Measurements from ENCODE around the gene RNASE11.

RNASE11 gene

DNA sequence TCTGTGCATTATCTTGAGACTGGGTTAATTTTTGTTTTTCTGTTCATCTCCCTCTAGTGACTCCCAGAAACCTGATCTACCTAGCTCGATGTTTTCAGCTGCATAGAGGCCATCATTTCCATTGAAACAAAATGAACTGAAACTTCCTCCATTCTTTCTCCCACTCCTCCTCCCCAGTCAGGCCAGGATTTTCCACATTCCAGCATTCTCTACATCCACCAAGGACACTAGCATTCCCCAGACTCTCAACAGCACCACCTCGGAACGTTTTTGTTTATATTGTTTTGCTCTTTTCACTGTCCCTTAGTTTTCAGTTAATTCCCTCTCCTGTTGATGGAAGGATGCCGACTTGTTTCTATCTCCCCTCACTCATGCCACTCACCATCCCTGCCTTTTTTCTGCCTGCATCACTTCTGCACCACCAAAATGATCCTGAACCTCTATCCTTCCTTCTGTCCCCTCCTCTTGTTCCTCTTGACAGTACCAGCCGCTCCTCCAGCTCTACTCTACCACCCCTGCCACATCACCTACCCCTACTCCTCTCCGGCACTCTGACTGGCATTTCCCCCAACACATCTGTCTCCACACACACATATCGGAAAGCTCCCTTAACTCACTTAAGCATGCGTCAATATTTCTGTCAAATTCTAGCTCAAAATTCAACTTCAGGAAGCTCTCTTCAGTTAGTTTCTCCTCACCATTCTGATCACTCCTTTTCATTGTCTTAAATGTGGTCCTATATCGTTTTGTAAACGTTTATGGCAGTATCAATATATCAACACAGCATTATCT is 40.5 kb upstream of the RNASE11 start:
- Histone ChIP-seq H3K9me3 (ENCODE audit: control insufficient read depth, insufficient read depth, low read length) (no peaks in the 10 kb centered on the region), H4K20me1 (ENCODE audit: control insufficient read depth, insufficient read depth, low read depth, low read length) (peaks cover 5% of the 10 kb centered on the region), H3K4me1 (ENCODE audit: control insufficient read depth, low read length) (peaks cover 68% of the 10 kb centered on the region), H3K4me3 (ENCODE audit: low read length) (no peak overlapping the region), H3K36me3 (ENCODE audit: control insufficient read depth, low read length) (no peaks in the 10 kb centered on the region), H3K9me2 (replicated peaks; ENCODE audit: control insufficient read depth, low read length) (no peaks in the 10 kb centered on the region), H3F3A (ENCODE audit: control insufficient read depth, insufficient read depth) (peaks cover 10% of the 10 kb centered on the region; the same call in 1 of the 2 replicates), H3K27me3 (ENCODE audit: control insufficient read depth, low read length) (peaks cover 83% of the 10 kb centered on the region), H3K79me2 (ENCODE audit: control insufficient read depth, low read length) (no peaks in the 10 kb centered on the region), H3K27ac (ENCODE audit: low read depth, low read length) (no peak overlapping the region), H3K4me2 (ENCODE audit: low read length) (peak overlapping the region; percentile 16)
- TF ChIP-seq, protein P1, sequence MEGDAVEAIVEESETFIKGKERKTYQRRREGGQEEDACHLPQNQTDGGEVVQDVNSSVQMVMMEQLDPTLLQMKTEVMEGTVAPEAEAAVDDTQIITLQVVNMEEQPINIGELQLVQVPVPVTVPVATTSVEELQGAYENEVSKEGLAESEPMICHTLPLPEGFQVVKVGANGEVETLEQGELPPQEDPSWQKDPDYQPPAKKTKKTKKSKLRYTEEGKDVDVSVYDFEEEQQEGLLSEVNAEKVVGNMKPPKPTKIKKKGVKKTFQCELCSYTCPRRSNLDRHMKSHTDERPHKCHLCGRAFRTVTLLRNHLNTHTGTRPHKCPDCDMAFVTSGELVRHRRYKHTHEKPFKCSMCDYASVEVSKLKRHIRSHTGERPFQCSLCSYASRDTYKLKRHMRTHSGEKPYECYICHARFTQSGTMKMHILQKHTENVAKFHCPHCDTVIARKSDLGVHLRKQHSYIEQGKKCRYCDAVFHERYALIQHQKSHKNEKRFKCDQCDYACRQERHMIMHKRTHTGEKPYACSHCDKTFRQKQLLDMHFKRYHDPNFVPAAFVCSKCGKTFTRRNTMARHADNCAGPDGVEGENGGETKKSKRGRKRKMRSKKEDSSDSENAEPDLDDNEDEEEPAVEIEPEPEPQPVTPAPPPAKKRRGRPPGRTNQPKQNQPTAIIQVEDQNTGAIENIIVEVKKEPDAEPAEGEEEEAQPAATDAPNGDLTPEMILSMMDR (IDR thresholded peaks at IDR 0.05; ENCODE audit: low read depth, low read length, poor library complexity, severe bottlenecking): no peak
- no peak; the same call in 1 of the 2 replicates for TF ChIP-seq EZH2phosphoT487 (IDR thresholded peaks at IDR 0.05; ENCODE audit: borderline replicate concordance, low read length)

DNA sequence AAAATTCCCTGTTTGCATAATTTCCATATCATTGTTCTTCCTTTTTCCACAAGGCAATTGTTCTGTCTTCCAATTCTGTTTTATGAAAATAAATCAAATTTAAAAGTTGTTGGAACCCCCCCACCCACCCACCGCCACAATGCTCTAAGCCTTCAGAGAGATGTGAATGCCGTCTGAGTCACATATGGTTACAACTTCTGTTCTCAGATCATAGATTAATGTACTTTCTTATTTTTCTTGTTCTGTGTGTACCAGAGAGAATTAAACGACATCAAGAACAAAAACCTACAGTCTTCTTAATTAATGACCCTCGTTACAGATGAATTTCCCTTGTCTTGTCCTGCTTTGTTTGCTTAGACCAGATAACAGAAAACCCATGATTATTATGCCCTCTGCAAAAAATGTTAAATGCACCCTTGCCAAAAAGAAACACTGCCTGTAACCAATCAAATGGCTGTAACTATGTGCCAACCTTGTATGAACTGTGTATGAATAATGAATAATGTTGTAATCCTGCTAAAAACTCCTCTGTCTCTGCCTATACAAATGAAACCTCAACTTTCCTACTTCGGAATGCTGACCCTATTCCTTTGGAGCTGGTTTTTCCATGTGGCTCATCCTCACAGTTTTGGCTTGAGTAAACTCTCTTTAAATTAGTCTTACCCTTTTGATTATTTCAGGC is 39.7 kb upstream of the RNASE11 start:
- Histone ChIP-seq H3K4me3 (ENCODE audit: low read length) (no peak overlapping the region), H3K4me1 (ENCODE audit: control insufficient read depth, low read length) (peaks cover 68% of the 10 kb centered on the region), H3K36me3 (ENCODE audit: control insufficient read depth, low read length) (no peaks in the 10 kb centered on the region), H3K9me2 (replicated peaks; ENCODE audit: control insufficient read depth, low read length) (no peaks in the 10 kb centered on the region), H3K4me2 (ENCODE audit: low read length) (0 out of 2 replicates have a peak overlapping the region, but pooled peaks have one; percentile 16), H3F3A (ENCODE audit: control insufficient read depth, insufficient read depth) (peaks cover 10% of the 10 kb centered on the region; the same call in 1 of the 2 replicates), H4K20me1 (ENCODE audit: control insufficient read depth, insufficient read depth, low read depth, low read length) (peaks cover 5% of the 10 kb centered on the region), H3K27ac (ENCODE audit: low read depth, low read length) (no peak overlapping the region), H3K27me3 (ENCODE audit: control insufficient read depth, low read length) (peaks cover 83% of the 10 kb centered on the region), H3K9me3 (ENCODE audit: control insufficient read depth, insufficient read depth, low read length) (no peaks in the 10 kb centered on the region), H3K79me2 (ENCODE audit: control insufficient read depth, low read length) (no peaks in the 10 kb centered on the region)
- TF ChIP-seq EZH2phosphoT487 (IDR thresholded peaks at IDR 0.05; ENCODE audit: borderline replicate concordance, low read length): no peak
- TF ChIP-seq, protein P1 (IDR thresholded peaks at IDR 0.05; ENCODE audit: low read depth, low read length, poor library complexity, severe bottlenecking): no peak

DNA sequence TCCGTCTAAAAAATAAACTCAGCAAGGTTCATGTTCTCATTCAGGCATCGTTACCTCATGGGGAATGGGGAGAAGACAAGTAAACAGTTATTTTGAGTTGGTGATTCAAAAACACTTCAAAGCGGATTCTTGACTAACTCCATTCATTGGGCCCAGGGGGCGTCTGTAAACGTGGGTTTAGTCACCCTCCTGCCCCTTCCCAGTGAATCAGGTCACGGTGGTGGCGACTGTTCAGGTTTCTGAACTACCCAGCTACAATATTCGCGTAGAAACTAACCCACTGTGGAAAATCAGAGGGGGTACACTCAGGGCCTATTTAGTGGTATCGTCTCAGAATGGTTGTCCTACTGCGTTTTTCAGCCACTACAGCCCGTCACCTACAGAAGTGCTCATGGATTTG is 38.5 kb upstream of the RNASE11 start:
- TF ChIP-seq EZH2phosphoT487 (IDR thresholded peaks at IDR 0.05; ENCODE audit: borderline replicate concordance, low read length): no peak
- TF ChIP-seq, protein P1 (IDR thresholded peaks at IDR 0.05; ENCODE audit: low read depth, low read length, poor library complexity, severe bottlenecking): no peak
- H3K79me2 ChIP-seq (ENCODE audit: control insufficient read depth, low read length): no peaks in the 10 kb centered on the region
- H3K27me3 ChIP-seq (ENCODE audit: control insufficient read depth, low read length): peaks cover 89% of the 10 kb centered on the region
- H3K9me3 ChIP-seq (ENCODE audit: control insufficient read depth, insufficient read depth, low read length): no peaks in the 10 kb centered on the region
- H4K20me1 ChIP-seq (ENCODE audit: control insufficient read depth, insufficient read depth, low read depth, low read length): peaks cover 5% of the 10 kb centered on the region
- H3K27ac ChIP-seq (ENCODE audit: low read depth, low read length): no peak overlapping the region
- H3K4me1 ChIP-seq (ENCODE audit: control insufficient read depth, low read length): peaks cover 66% of the 10 kb centered on the region
- peak overlapping the region; percentile 58 for H3K4me3 ChIP-seq (ENCODE audit: low read length)
- H3K9me2 ChIP-seq (replicated peaks; ENCODE audit: control insufficient read depth, low read length): no peaks in the 10 kb centered on the region
- peaks cover 10% of the 10 kb centered on the region; the same call in 1 of the 2 replicates for H3F3A ChIP-seq (ENCODE audit: control insufficient read depth, insufficient read depth)
- H3K4me2 ChIP-seq (ENCODE audit: low read length): peak overlapping the region; percentile 69
- H3K36me3 ChIP-seq (ENCODE audit: control insufficient read depth, low read length): no peaks in the 10 kb centered on the region
